GM23338 (cell line): ENCODE results near the gene NR3C1. TPM values are rescaled to one million over a fixed set of nuclear protein-coding genes. Genes with fewer than 3 reads are reported as not detected.

Experiments
- ATAC-seq: fragments of 200-7000 bp; cut with Tn5 transposase; 3 replicates; pipeline ENCODE4 v1.9.1; 2020
- DNase-seq: peaks from one replicate; pipeline ENCODE4 v3.0.0-alpha.2; 2015; ENCODE audit warnings: low spot score
- H2AFZ ChIP-seq: fragments of 200-600 bp; sonication (generic); 2 replicates; pipeline ENCODE4 v1.8.0; 2016; ENCODE audit warnings: antibody characterized with exemption, mild to moderate bottlenecking, moderate library complexity
- H3F3A ChIP-seq: fragments of 200-600 bp; sonication (generic); replicated peaks from 2 replicates; pipeline ENCODE4 v1.8.0; 2017; ENCODE audit warnings: antibody characterized with exemption, mixed run types, low read depth
- H3K27ac ChIP-seq: fragments of 200-600 bp; sonication (generic); 2 replicates; pipeline ENCODE4 v1.6.1; 2016; ENCODE audit warnings: low read depth
- H3K27me3 ChIP-seq: fragments of 200-600 bp; sonication (generic); 2 replicates; pipeline ENCODE4 v1.8.0; 2016; ENCODE audit warnings: mild to moderate bottlenecking, mixed run types, moderate library complexity; ENCODE audit not compliant: insufficient read depth
- H3K36me3 ChIP-seq: fragments of 200-600 bp; sonication (generic); 2 replicates; pipeline ENCODE4 v1.8.0; 2016; ENCODE audit warnings: mild to moderate bottlenecking; ENCODE audit not compliant: insufficient read depth
- H3K4me1 ChIP-seq: fragments of 200-600 bp; sonication (generic); 2 replicates; pipeline ENCODE4 v1.8.0; 2016; ENCODE audit warnings: mild to moderate bottlenecking, moderate library complexity; ENCODE audit not compliant: insufficient read depth
- H3K4me2 ChIP-seq: fragments of 200-600 bp; sonication (generic); 2 replicates; pipeline ENCODE4 v1.7.1; 2017; ENCODE audit warnings: mixed run types
- H3K4me3 ChIP-seq: fragments of 200-600 bp; sonication (generic); 2 replicates; pipeline ENCODE4 v1.6.1; 2016; ENCODE audit warnings: mixed run types
- H3K79me2 ChIP-seq: fragments of 200-600 bp; sonication (generic); replicated peaks from 2 replicates; pipeline ENCODE4 v1.8.0; 2017; ENCODE audit warnings: mild to moderate bottlenecking; ENCODE audit not compliant: insufficient read depth
- H3K9me2 ChIP-seq: fragments of 200-600 bp; sonication (generic); 2 replicates; pipeline ENCODE4 v1.8.0; 2017; ENCODE audit not compliant: insufficient read depth
- H4K20me1 ChIP-seq: fragments of 200-600 bp; sonication (generic); replicated peaks from 2 replicates; pipeline ENCODE4 v1.8.0; 2017; ENCODE audit warnings: mild to moderate bottlenecking; ENCODE audit not compliant: insufficient read depth
- H3K27ac Mint-ChIP-seq: 2 replicates; pipeline ENCODE4 v1.8.0; 2020; ENCODE audit warnings: inconsistent platforms, mild to moderate bottlenecking, moderate library complexity, mixed read lengths
- H3K27me3 Mint-ChIP-seq: 3 replicates; pipeline ENCODE4 v1.8.0; 2022; ENCODE audit warnings: low read depth, mild to moderate bottlenecking, moderate library complexity, mixed read lengths, inconsistent platforms; ENCODE audit not compliant: insufficient read depth, poor library complexity
- H3K36me3 Mint-ChIP-seq: 3 replicates; pipeline ENCODE4 v1.8.0; 2021; ENCODE audit warnings: low read depth, mild to moderate bottlenecking, inconsistent platforms, moderate library complexity, mixed read lengths
- H3K4me1 Mint-ChIP-seq: 3 replicates; pipeline ENCODE4 v1.8.0; 2020; ENCODE audit warnings: mild to moderate bottlenecking, inconsistent platforms, mixed read lengths
- H3K4me3 Mint-ChIP-seq: 3 replicates; pipeline ENCODE4 v1.8.0; 2021; ENCODE audit warnings: moderate library complexity, mild to moderate bottlenecking, inconsistent platforms, mixed read lengths
- H3K9me3 Mint-ChIP-seq: 3 replicates; pipeline ENCODE4 v1.8.0; 2020; ENCODE audit warnings: moderate library complexity, mild to moderate bottlenecking, inconsistent platforms, mixed read lengths
- CREB1 ChIP-seq: fragments of 250-450 bp; sonication (Bioruptor Pico); IDR thresholded peaks from 2 replicates; pipeline ENCODE4 v1.5.0; 2020; ENCODE audit warnings: low read depth, mild to moderate bottlenecking, moderate library complexity
- ETS1 ChIP-seq: IDR thresholded peaks from 2 replicates; pipeline ENCODE4 v1.6.1; 2016; ENCODE audit warnings: antibody characterized with exemption
- EZH2 ChIP-seq: fragments of 200-600 bp; sonication (generic); IDR thresholded peaks from one replicate; pipeline ENCODE4 v1.8.0; 2017; ENCODE audit warnings: antibody characterized with exemption, mild to moderate bottlenecking, low read depth; ENCODE audit not compliant: unreplicated experiment
- EZH2phosphoT487 ChIP-seq: fragments of 200-600 bp; sonication (generic); IDR thresholded peaks from one replicate; pipeline ENCODE4 v1.8.1; 2018; ENCODE audit warnings: antibody characterized with exemption; ENCODE audit not compliant: unreplicated experiment
- JUNB ChIP-seq: IDR thresholded peaks from one replicate; pipeline ENCODE4 v1.6.1; 2016; ENCODE audit warnings: antibody characterized with exemption; ENCODE audit not compliant: unreplicated experiment
- NANOG ChIP-seq: IDR thresholded peaks from 2 replicates; pipeline ENCODE4 v1.6.1; 2016; ENCODE audit warnings: antibody characterized with exemption, borderline replicate concordance
- POLR2AphosphoS5 ChIP-seq: IDR thresholded peaks from 2 replicates; pipeline ENCODE4 v1.6.1; 2016; ENCODE audit warnings: antibody characterized with exemption, low read depth
- REST ChIP-seq: IDR thresholded peaks from one replicate; pipeline ENCODE4 v1.6.1; 2018; ENCODE audit warnings: antibody characterized with exemption; ENCODE audit not compliant: unreplicated experiment
- STAT1 ChIP-seq: IDR thresholded peaks from one replicate; pipeline ENCODE4 v1.6.1; 2016; ENCODE audit warnings: antibody characterized with exemption; ENCODE audit not compliant: unreplicated experiment
- ZNF114 ChIP-seq: fragments of 250-450 bp; sonication (Bioruptor Pico); IDR thresholded peaks from 2 replicates; pipeline ENCODE4 v1.5.0; 2020; ENCODE audit warnings: mild to moderate bottlenecking, moderate library complexity
- ZNF331 ChIP-seq: fragments of 250-450 bp; sonication (Bioruptor Pico); IDR thresholded peaks from 2 replicates; pipeline ENCODE4 v1.5.0; 2020; ENCODE audit warnings: low read depth, mild to moderate bottlenecking, moderate library complexity
- polyA plus RNA-seq: library from polyadenylated mRNA; unstranded; fragments of >200 nt; fragmentation: Nextera tagmentation; extraction: Ambion mirVana; gene quantifications from 2 replicates; pipeline ENCODE4 v1.2.1, GENCODE V29; 2016
- total RNA-seq: library from RNA; depleted of rRNA; stranded (reverse); fragments of >200 nt; shearing (Covaris generic); gene quantifications from 2 replicates; pipeline ENCODE4 v1.2.3, GENCODE V29; 2014
- TF ChIP-seq, protein P1 (sequence below): fragments of 250-450 bp; sonication (Bioruptor Pico); IDR thresholded peaks from 2 replicates; pipeline ENCODE4 v1.5.0; 2020; ENCODE audit warnings: mild to moderate bottlenecking, moderate library complexity
- TF ChIP-seq, protein P2 (sequence below), 2 experiments: fragments of 200-600 bp in 1 of 2; sonication (generic) in 1 of 2; conservative IDR thresholded peaks; 2 replicates each; pipeline versions ENCODE4 v1.5.1 to v1.6.1; 2016 to 2017; ENCODE audit warnings: antibody characterized with exemption in 2 of 2, low read depth in 2 of 2, mild to moderate bottlenecking in 2 of 2, moderate library complexity in 1 of 2

The NR3C1 gene
- total and polyA plus RNA-seq, 2 experiments from 2014 or later: 1.2 to 4.6 TPM

GRCh38 chr5:143235423-143235822 is 168.1 kb downstream of the NR3C1 start:
- Mint-ChIP-seq H3K4me1 (peaks cover 2% of the 10 kb centered on the region; the same call in 2 of the 3 replicates), H3K27ac (no peak overlapping the region), H3K4me3 (no peak overlapping the region), H3K9me3 (no peaks in the 10 kb centered on the region), H3K27me3 (no peaks in the 10 kb centered on the region), H3K36me3 (no peaks in the 10 kb centered on the region)
- ATAC-seq (no peak), DNase-seq (no peak)
- Histone ChIP-seq H2AFZ (no peak overlapping the region), H3K4me1 (no peaks in the 10 kb centered on the region), H3K36me3 (no peaks in the 10 kb centered on the region), H3K4me3 (no peak overlapping the region), H3F3A (no peaks in the 10 kb centered on the region), H4K20me1 (no peaks in the 10 kb centered on the region), H3K4me2 (no peak overlapping the region), H3K9me2 (no peaks in the 10 kb centered on the region), H3K79me2 (no peaks in the 10 kb centered on the region), H3K27me3 (no peaks in the 10 kb centered on the region), H3K27ac (no peak overlapping the region)
- no peak for TF ChIP-seq REST
- TF ChIP-seq ETS1: no peak
- TF ChIP-seq STAT1: no peak
- no peak for TF ChIP-seq ZNF331 (CRISPR knock-in tag)
- no peak for TF ChIP-seq POLR2AphosphoS5
- TF ChIP-seq NANOG: no peak
- no peak for TF ChIP-seq JUNB
- no peak for TF ChIP-seq EZH2phosphoT487
- TF ChIP-seq, protein P1, sequence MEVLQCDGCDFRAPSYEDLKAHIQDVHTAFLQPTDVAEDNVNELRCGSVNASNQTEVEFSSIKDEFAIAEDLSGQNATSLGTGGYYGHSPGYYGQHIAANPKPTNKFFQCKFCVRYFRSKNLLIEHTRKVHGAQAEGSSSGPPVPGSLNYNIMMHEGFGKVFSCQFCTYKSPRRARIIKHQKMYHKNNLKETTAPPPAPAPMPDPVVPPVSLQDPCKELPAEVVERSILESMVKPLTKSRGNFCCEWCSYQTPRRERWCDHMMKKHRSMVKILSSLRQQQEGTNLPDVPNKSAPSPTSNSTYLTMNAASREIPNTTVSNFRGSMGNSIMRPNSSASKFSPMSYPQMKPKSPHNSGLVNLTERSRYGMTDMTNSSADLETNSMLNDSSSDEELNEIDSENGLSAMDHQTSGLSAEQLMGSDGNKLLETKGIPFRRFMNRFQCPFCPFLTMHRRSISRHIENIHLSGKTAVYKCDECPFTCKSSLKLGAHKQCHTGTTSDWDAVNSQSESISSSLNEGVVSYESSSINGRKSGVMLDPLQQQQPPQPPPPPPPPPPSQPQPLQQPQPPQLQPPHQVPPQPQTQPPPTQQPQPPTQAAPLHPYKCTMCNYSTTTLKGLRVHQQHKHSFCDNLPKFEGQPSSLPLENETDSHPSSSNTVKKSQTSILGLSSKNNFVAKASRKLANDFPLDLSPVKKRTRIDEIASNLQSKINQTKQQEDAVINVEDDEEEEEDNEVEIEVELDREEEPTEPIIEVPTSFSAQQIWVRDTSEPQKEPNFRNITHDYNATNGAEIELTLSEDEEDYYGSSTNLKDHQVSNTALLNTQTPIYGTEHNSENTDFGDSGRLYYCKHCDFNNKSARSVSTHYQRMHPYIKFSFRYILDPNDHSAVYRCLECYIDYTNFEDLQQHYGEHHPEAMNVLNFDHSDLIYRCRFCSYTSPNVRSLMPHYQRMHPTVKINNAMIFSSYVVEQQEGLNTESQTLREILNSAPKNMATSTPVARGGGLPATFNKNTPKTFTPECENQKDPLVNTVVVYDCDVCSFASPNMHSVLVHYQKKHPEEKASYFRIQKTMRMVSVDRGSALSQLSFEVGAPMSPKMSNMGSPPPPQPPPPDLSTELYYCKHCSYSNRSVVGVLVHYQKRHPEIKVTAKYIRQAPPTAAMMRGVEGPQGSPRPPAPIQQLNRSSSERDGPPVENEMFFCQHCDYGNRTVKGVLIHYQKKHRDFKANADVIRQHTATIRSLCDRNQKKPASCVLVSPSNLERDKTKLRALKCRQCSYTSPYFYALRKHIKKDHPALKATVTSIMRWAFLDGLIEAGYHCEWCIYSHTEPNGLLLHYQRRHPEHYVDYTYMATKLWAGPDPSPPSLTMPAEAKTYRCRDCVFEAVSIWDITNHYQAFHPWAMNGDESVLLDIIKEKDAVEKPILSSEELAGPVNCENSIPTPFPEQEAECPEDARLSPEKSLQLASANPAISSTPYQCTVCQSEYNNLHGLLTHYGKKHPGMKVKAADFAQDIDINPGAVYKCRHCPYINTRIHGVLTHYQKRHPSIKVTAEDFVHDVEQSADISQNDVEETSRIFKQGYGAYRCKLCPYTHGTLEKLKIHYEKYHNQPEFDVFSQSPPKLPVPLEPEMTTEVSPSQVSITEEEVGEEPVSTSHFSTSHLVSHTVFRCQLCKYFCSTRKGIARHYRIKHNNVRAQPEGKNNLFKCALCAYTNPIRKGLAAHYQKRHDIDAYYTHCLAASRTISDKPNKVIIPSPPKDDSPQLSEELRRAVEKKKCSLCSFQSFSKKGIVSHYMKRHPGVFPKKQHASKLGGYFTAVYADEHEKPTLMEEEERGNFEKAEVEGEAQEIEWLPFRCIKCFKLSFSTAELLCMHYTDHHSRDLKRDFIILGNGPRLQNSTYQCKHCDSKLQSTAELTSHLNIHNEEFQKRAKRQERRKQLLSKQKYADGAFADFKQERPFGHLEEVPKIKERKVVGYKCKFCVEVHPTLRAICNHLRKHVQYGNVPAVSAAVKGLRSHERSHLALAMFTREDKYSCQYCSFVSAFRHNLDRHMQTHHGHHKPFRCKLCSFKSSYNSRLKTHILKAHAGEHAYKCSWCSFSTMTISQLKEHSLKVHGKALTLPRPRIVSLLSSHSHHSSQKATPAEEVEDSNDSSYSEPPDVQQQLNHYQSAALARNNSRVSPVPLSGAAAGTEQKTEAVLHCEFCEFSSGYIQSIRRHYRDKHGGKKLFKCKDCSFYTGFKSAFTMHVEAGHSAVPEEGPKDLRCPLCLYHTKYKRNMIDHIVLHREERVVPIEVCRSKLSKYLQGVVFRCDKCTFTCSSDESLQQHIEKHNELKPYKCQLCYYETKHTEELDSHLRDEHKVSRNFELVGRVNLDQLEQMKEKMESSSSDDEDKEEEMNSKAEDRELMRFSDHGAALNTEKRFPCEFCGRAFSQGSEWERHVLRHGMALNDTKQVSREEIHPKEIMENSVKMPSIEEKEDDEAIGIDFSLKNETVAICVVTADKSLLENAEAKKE (CRISPR knock-in tag): no peak
- no peak for TF ChIP-seq CREB1 (CRISPR knock-in tag)
- no peak for TF ChIP-seq EZH2
- TF ChIP-seq ZNF114 (CRISPR knock-in tag): no peak
- TF ChIP-seq, protein P2, sequence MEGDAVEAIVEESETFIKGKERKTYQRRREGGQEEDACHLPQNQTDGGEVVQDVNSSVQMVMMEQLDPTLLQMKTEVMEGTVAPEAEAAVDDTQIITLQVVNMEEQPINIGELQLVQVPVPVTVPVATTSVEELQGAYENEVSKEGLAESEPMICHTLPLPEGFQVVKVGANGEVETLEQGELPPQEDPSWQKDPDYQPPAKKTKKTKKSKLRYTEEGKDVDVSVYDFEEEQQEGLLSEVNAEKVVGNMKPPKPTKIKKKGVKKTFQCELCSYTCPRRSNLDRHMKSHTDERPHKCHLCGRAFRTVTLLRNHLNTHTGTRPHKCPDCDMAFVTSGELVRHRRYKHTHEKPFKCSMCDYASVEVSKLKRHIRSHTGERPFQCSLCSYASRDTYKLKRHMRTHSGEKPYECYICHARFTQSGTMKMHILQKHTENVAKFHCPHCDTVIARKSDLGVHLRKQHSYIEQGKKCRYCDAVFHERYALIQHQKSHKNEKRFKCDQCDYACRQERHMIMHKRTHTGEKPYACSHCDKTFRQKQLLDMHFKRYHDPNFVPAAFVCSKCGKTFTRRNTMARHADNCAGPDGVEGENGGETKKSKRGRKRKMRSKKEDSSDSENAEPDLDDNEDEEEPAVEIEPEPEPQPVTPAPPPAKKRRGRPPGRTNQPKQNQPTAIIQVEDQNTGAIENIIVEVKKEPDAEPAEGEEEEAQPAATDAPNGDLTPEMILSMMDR (conservative IDR thresholded peaks at IDR 0.05; ENCODE audit: low read depth in 2 of 2): no peak
